ENCODE data around the gene LMNTD2.
"Not testable (repeated sequence)": the region's sequence is repeated elsewhere in the genome, so short reads cannot be mapped to it uniquely, and the experiment has no call there.

Gene LMNTD2

GRCh38 chr11:533586-534395 lies 26.7 kb downstream of the LMNTD2 start:
- no peak for DNase-seq (ENCODE audit: low spot score)

- DNase-seq (ENCODE audit: low spot score) = no peak
These were observed 27.5 kb downstream of the LMNTD2 start for GRCh38 chr11:532986-533585.

GRCh38 chr11:532527-532985 lies 28.0 kb downstream of the LMNTD2 start:
- DNase-seq (ENCODE audit: low spot score) = no peak

- no peak for DNase-seq (ENCODE audit: low spot score)
These were observed 28.5 kb downstream of the LMNTD2 start for GRCh38 chr11:531919-532526.

- DNase-seq (ENCODE audit: low spot score) = no peak
These were observed 29.3 kb downstream of the LMNTD2 start for GRCh38 chr11:530960-531831.

GRCh38 chr11:529728-530411 lies 30.7 kb downstream of the LMNTD2 start:
- DNase-seq (ENCODE audit: low spot score) = no peak

GRCh38 chr11:528815-529727 lies 31.5 kb downstream of the LMNTD2 start:
- DNase-seq (ENCODE audit: low spot score) = no peak

- DNase-seq (ENCODE audit: low spot score) = no peak
These were observed 32.2 kb downstream of the LMNTD2 start for GRCh38 chr11:528166-528814.

- DNase-seq (ENCODE audit: low spot score) = no peak
These were observed 34.3 kb downstream of the LMNTD2 start for GRCh38 chr11:526192-526591.

- DNase-seq (ENCODE audit: low spot score) = no peak
These were observed 39.3 kb downstream of the LMNTD2 start for GRCh38 chr11:521177-521688.

GRCh38 chr11:520428-521176 lies 39.9 kb downstream of the LMNTD2 start:
- no peak for DNase-seq (ENCODE audit: low spot score)

GRCh38 chr11:518463-519202 lies 41.9 kb downstream of the LMNTD2 start:
- peak; percentile 90 for DNase-seq (ENCODE audit: low spot score)

GRCh38 chr11:516918-517685 lies 43.4 kb downstream of the LMNTD2 start:
- not testable (repeated sequence) for DNase-seq (ENCODE audit: low spot score)

GRCh38 chr11:516400-516799 lies 44.1 kb downstream of the LMNTD2 start:
- DNase-seq (ENCODE audit: low spot score) = no peak

- DNase-seq (ENCODE audit: low spot score) = no peak
These were observed 45.4 kb downstream of the LMNTD2 start for GRCh38 chr11:515131-515530.

GRCh38 chr11:514606-515005 lies 45.9 kb downstream of the LMNTD2 start:
- no peak for DNase-seq (ENCODE audit: low spot score)

GRCh38 chr11:512761-513595 lies 47.6 kb downstream of the LMNTD2 start:
- no peak for DNase-seq (ENCODE audit: low spot score)
